K562 (cell line): ENCODE data around the gene PTRH1. TPM values are rescaled to one million over a fixed set of nuclear protein-coding genes. Genes with fewer than 3 reads are reported as not detected.

Experiments used
- ATAC-seq: fragments of 200-7000 bp; cut with Tn5 transposase; 3 replicates; pipeline ENCODE4 v1.9.1; 2020; ENCODE audit warnings: moderate library complexity
- BruUV-seq: library from RNA; stranded (reverse); fragments of 400-500 nt; replicated peaks from 2 replicates; lab custom pipeline; 2021; lab: Mats Ljungman, UMichigan
- CTCF ChIA-PET: fragments of 300-600 bp; formaldehyde crosslinking; extraction: SDS; loops from one replicate; lab custom pipeline; 2021; ENCODE audit warnings: low intra/inter-chr PET ratio; lab: Yijun Ruan, JAX
- POLR2A ChIA-PET: fragments of 300-600, 350-650 bp; sonication (Branson Sonifier 250); formaldehyde crosslinking; extraction: SDS; loops from one replicate; lab custom pipeline; 2021; ENCODE audit warnings: antibody characterized with exemption, inconsistent platforms; lab: Yijun Ruan, JAX
- DNase-seq, 4 experiments: peaks; one replicate each; pipeline versions ENCODE4 v3.0.0 to v3.0.0-alpha.2; 2011 to 2018; ENCODE audit warnings: low spot score in 3 of 4, mixed read lengths in 3 of 4; ENCODE audit errors: extremely low read depth in 1 of 4
- FAIRE-seq: peaks from 2 replicates; lab custom pipeline; 2011; peaks lifted over from hg19 to GRCh38; lab: Jason Lieb, UNC
- H2AFZ ChIP-seq: 2 replicates; pipeline ENCODE4 v1.6.0; 2011; ENCODE audit warnings: low read depth, low read length, control low read depth, inconsistent platforms
- H3K27ac ChIP-seq: fragments of 200-600 bp; 3 replicates; pipeline ENCODE4 v1.8.0; 2011; ENCODE audit warnings: low read depth, mild to moderate bottlenecking, control low read depth, inconsistent platforms, low read length, moderate library complexity, mixed read lengths; ENCODE audit errors: extremely low read depth
- H3K27me3 ChIP-seq, 2 experiments: fragments of 300-600 bp in 1 of 2; 2 replicates in 1 of 2; 3 replicates in 1 of 2; pipeline versions ENCODE4 v1.6.0 to v1.8.0; 2011; ENCODE audit warnings: inconsistent platforms in 2 of 2, low read length in 2 of 2, mild to moderate bottlenecking in 1 of 2, mixed read lengths in 1 of 2, moderate library complexity in 1 of 2; ENCODE audit not compliant: control insufficient read depth in 2 of 2, insufficient read depth in 2 of 2
- H3K36me3 ChIP-seq: fragments of 300-600 bp; 3 replicates; pipeline ENCODE4 v1.8.0; 2011; ENCODE audit warnings: mild to moderate bottlenecking, low read length, inconsistent platforms; ENCODE audit not compliant: control insufficient read depth, insufficient read depth
- H3K4me1 ChIP-seq, 2 experiments: fragments of 200-600 bp in 1 of 2; replicated peaks in 1 of 2; 2 replicates in 1 of 2; 3 replicates in 1 of 2; pipeline versions ENCODE4 v1.5.1 to v1.8.0; 2011; ENCODE audit warnings: inconsistent platforms in 2 of 2, low read length in 2 of 2, mild to moderate bottlenecking in 1 of 2, mixed read lengths in 1 of 2, moderate library complexity in 1 of 2; ENCODE audit not compliant: control insufficient read depth in 2 of 2, insufficient read depth in 2 of 2
- H3K4me2 ChIP-seq: 2 replicates; pipeline ENCODE4 v1.6.1; 2011; ENCODE audit warnings: low read length, control low read depth, inconsistent platforms, mixed read lengths; ENCODE audit not compliant: insufficient read depth
- H3K4me3 ChIP-seq: fragments of 200-600 bp; sonication (generic), shearing (Covaris generic); 2 replicates; pipeline ENCODE4 v1.5.1; 2016; ENCODE audit warnings: control low read depth, inconsistent platforms
- H3K79me2 ChIP-seq: fragments of 200-600 bp; 3 replicates; pipeline ENCODE4 v1.8.0; 2011; ENCODE audit warnings: low read length, inconsistent platforms; ENCODE audit not compliant: control insufficient read depth, insufficient read depth
- H3K9ac ChIP-seq, 2 experiments: 2 replicates each; pipeline versions ENCODE4 v1.6.0 to v1.6.1; 2011; ENCODE audit warnings: low read depth in 2 of 2, low read length in 2 of 2, control low read depth in 1 of 2, inconsistent platforms in 1 of 2, mild to moderate bottlenecking in 1 of 2, mixed read lengths in 1 of 2; ENCODE audit not compliant: insufficient read depth in 1 of 2
- H3K9me1 ChIP-seq: one replicate; pipeline ENCODE4 v1.6.0; 2011; ENCODE audit warnings: inconsistent platforms, mild to moderate bottlenecking, low read length, moderate library complexity; ENCODE audit not compliant: control insufficient read depth, insufficient read depth
- H3K9me3 ChIP-seq: replicated peaks from 2 replicates; pipeline ENCODE4 v1.5.1; 2011; ENCODE audit warnings: low read depth, low read length, inconsistent platforms; ENCODE audit not compliant: control insufficient read depth, insufficient read depth
- H4K20me1 ChIP-seq: replicated peaks from 2 replicates; pipeline ENCODE4 v1.6.1; 2011; ENCODE audit warnings: low read length, inconsistent platforms, mixed read lengths; ENCODE audit not compliant: control insufficient read depth, insufficient read depth
- HINFP ChIP-seq: fragments of 450-650 bp; conservative IDR thresholded peaks from 2 replicates; pipeline ENCODE4 v1.6.1; 2016; ENCODE audit warnings: missing genetic modification characterization, low read depth, mild to moderate bottlenecking, control low read depth, missing compliant biosample characterization
- ZNF184 ChIP-seq: sonication (generic); formaldehyde crosslinking; IDR thresholded peaks from 2 replicates; pipeline ENCODE4 v1.5.0; 2020; ENCODE audit warnings: missing genetic modification reagents
- ZNF740 ChIP-seq, 3 experiments: fragments of 200-800 bp in 1 of 3; sonication (Bioruptor generic) in 1 of 3; sonication (generic) in 1 of 3; formaldehyde crosslinking in 1 of 3; IDR thresholded peaks; 2 replicates each; pipeline versions ENCODE4 v1.6.1 to v1.8.0; 2016 to 2022; ENCODE audit warnings: mild to moderate bottlenecking in 2 of 3, missing compliant biosample characterization in 2 of 3, missing genetic modification characterization in 2 of 3, missing genetic modification reagents in 1 of 3
- WGBS: fragments of 100-300 bp; shearing (Covaris generic); methylation state at CpG from one replicate; pipeline ENCODE4 v1.1.6; 2016; ENCODE audit warnings: low coverage, mixed read lengths; ENCODE audit not compliant: insufficient coverage; ENCODE audit errors: missing lambda C conversion rate; 5-methylcytosine and 5-hydroxymethylcytosine counted together
- in situ Hi-C: fragments of 300-500 bp; cut with MboI; formaldehyde crosslinking; loops from 4 replicates; pipeline ENCODE4 v1.15.0; 2018; ENCODE audit warnings: inconsistent platforms, mixed read lengths
- intact Hi-C: fragments of 100-400 bp; cut with micrococcal nuclease; formaldehyde crosslinking; loops from 2 replicates; pipeline ENCODE4 v1.14.2; 2022
- polyA plus RNA-seq, 8 experiments: library from polyadenylated mRNA; depleted of rRNA in 4 of 8; stranded (reverse) in 5 of 8; unstranded in 3 of 8; fragments of >200 nt; fragmentation: Nextera tagmentation in 2 of 8; fragmentation: Illumina TruSeq in 1 of 8; extraction: Ambion mirVana in 2 of 8; extraction: Trizol in 1 of 8; gene quantifications; 2 replicates each; pipeline versions ENCODE4 v1.2.1 to v1.2.3, GENCODE V29; 2011 to 2014; ENCODE audit warnings: inconsistent platforms in 1 of 8, missing spikeins in 1 of 8
- total RNA-seq, 7 experiments: library from RNA; depleted of rRNA in 6 of 7; stranded (reverse); fragments of >200 nt in 6 of 7; fragmentation: Illumina TruSeq in 2 of 7; extraction: Trizol in 2 of 7; gene quantifications; 2 replicates each; pipeline versions ENCODE4 v1.2.1 to v1.2.3, GENCODE V29; 2011 to 2021; ENCODE audit warnings: low replicate concordance in 1 of 7

The PTRH1 gene
- total and polyA plus RNA-seq, 9 of the 15 experiments (the other 6 are each of a cell fraction or from before 2014, with no cell fraction given): 0.63 to 43.1 (median 5.7) TPM

DNA sequence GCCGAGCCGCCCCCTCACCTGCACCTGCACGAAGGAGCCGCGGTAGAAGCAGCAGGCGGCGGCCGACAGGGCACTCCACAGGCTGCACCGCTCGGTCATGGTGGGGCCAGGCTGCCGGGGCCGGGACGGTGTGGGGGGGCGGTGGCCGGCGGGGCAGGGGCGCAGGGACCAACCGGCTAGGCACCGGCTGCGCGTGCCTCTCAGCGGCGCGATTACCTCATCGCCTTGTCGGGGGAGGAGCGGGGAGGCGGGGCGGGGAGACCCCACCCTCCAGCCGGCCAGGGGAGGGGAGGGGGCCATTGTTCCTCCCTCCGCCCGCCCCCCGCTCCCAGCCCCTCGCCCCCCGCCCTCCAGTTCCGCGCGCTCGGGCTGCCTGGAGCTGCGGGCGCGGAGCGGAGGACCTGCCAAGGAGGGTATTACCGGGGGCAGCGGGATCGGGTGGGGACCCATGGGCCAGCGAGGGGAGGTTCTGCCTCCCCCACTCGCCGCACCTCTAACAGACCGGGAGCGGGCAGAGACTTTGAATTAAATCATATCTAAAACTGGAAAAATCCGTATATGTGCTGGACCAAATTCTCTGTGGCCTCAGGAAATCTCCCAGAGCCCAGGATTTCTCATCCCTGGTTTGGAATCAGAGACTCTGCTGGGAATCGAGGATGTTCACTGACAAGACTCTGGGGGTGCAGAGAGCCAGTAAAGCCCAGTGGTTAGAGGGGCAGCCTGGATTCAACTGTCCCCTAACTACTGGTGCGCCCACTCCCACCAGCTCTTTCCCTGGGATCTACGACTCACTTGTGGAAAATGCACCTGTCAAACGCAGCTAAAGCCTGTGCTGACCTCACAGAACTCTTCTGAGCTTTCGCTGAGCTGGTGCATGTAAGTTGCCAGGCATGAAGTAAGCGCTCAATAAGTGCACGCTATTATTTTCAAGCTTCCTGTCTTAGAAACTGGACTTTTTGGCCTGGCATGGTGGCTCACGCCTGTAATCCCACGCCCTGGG is 39.9 kb upstream of the PTRH1 start:
- in situ Hi-C loops: loop anchor here (25.0 kb wide), 1 partner anchor 607 kb away; the partner anchor contains the start of gene URM1
- H3K4me3 ChIP-seq: no peak overlapping the region
- ChIA-PET CTCF (no interaction called here), POLR2A (interaction anchor here (1.7 kb wide), 1 partner anchor 9 kb away, joined by 3 read pairs; no protein-coding TSS in a partner anchor)
- WGBS: 19% methylated on average over 23 of the region's 61 CpGs
- ATAC-seq (no peak), DNase-seq (no peak), FAIRE-seq (no peak)
- H3K36me3 ChIP-seq: no peaks in the 10 kb centered on the region
- BruUV-seq: no TSS peak
- peaks cover 2 to 29% of the 10 kb centered on the region in 2 experiments; a peak in 3 of 5 replicates for H3K27me3 ChIP-seq
- H3K4me1 ChIP-seq: peaks cover 8 to 21% of the 10 kb centered on the region in 2 experiments; a peak in 4 of 5 replicates
- H2AFZ ChIP-seq: no peak overlapping the region
- H4K20me1 ChIP-seq: peaks cover 19% of the 10 kb centered on the region
- peak; percentile 61; the same call in 1 of the 2 replicates for TF ChIP-seq ZNF740 (CRISPR knock-in tag; IDR thresholded peaks at IDR 0.05)
- TF ChIP-seq ZNF740 (tag; IDR thresholded peaks at IDR 0.05): no peak
- TF ChIP-seq HINFP: no peak
- peak; percentile 88 for TF ChIP-seq ZNF184 (CRISPR knock-in tag)
- no peaks in the 10 kb centered on the region for H3K9me3 ChIP-seq
- no peak overlapping the region for H3K4me2 ChIP-seq
- no peak overlapping the region for H3K9ac ChIP-seq
- intact Hi-C loops: no loop called here
- no peak overlapping the region for H3K27ac ChIP-seq
- H3K79me2 ChIP-seq: no peaks in the 10 kb centered on the region
- H3K9me1 ChIP-seq: no peaks in the 10 kb centered on the region
